ENCODE results near the gene CCDC24.

- TF ChIP-seq POLR2AphosphoS5 (IDR thresholded peaks at IDR 0.05; ENCODE audit: insufficient read depth in 1 of 2, low read depth in 1 of 2) (no peak), CTCF (IDR thresholded peaks at IDR 0.05) (no peak), POLR2A (IDR thresholded peaks at IDR 0.05) (no peak)
Measured at GRCh38 chr1:43995984-43996732, 4.8 kb downstream of the CCDC24 start.
